ENCODE results near the gene RER1.
"Not testable (repeated sequence)": the region's sequence is repeated elsewhere in the genome, so short reads cannot be mapped to it uniquely, and the experiment has no call there.

RER1 gene

GRCh38 chr1:2427976-2428375 is 36.3 kb downstream of the RER1 start:
- DNase-seq (ENCODE audit: low read depth): no peak

GRCh38 chr1:2428490-2428889 is 36.8 kb downstream of the RER1 start:
- DNase-seq (ENCODE audit: low read depth): no peak

- no peak for DNase-seq (ENCODE audit: low read depth)
These were observed 38.3 kb downstream of the RER1 start for GRCh38 chr1:2429780-2430591.

GRCh38 chr1:2430592-2430973 is 38.9 kb downstream of the RER1 start:
- DNase-seq (ENCODE audit: low read depth): no peak

- DNase-seq (ENCODE audit: low read depth): no peak
These were observed 39.5 kb downstream of the RER1 start for GRCh38 chr1:2431103-2431502.

GRCh38 chr1:2431518-2431917 is 39.9 kb downstream of the RER1 start:
- no peak for DNase-seq (ENCODE audit: low read depth)

GRCh38 chr1:2432441-2432844 is 40.8 kb downstream of the RER1 start:
- DNase-seq (ENCODE audit: low read depth): no peak

- DNase-seq (ENCODE audit: low read depth): no peak
These were observed 41.6 kb downstream of the RER1 start for GRCh38 chr1:2433196-2433595.

GRCh38 chr1:2433936-2434655 is 42.5 kb downstream of the RER1 start:
- DNase-seq (ENCODE audit: low read depth): no peak

- DNase-seq (ENCODE audit: low read depth): no peak
These were observed 43.5 kb downstream of the RER1 start for GRCh38 chr1:2435091-2435490.

GRCh38 chr1:2435746-2436355 is 44.2 kb downstream of the RER1 start:
- no peak for DNase-seq (ENCODE audit: low read depth)

GRCh38 chr1:2436876-2437275 is 45.2 kb downstream of the RER1 start:
- no peak for DNase-seq (ENCODE audit: low read depth)

- no peak for DNase-seq (ENCODE audit: low read depth)
These were observed 46.0 kb downstream of the RER1 start for GRCh38 chr1:2437617-2438016.

GRCh38 chr1:2438038-2438437 is 46.4 kb downstream of the RER1 start:
- DNase-seq (ENCODE audit: low read depth): no peak

GRCh38 chr1:2438641-2439040 is 47.0 kb downstream of the RER1 start:
- DNase-seq (ENCODE audit: low read depth): no peak

- DNase-seq (ENCODE audit: low read depth): no peak
These were observed 47.7 kb downstream of the RER1 start for GRCh38 chr1:2439369-2439768.

- DNase-seq (ENCODE audit: low read depth): not testable (repeated sequence)
These were observed 48.7 kb downstream of the RER1 start for GRCh38 chr1:2440346-2440745.

GRCh38 chr1:2441746-2442145 is 50.1 kb downstream of the RER1 start:
- DNase-seq (ENCODE audit: low read depth): no peak

GRCh38 chr1:2442661-2443060 is 51.0 kb downstream of the RER1 start:
- no peak for DNase-seq (ENCODE audit: low read depth)

- DNase-seq (ENCODE audit: low read depth): no peak
These were observed 51.9 kb downstream of the RER1 start for GRCh38 chr1:2443277-2444137.

- DNase-seq (ENCODE audit: low read depth): no peak
These were observed 52.5 kb downstream of the RER1 start for GRCh38 chr1:2444138-2444591.

GRCh38 chr1:2445162-2445822 is 53.7 kb downstream of the RER1 start:
- no peak for DNase-seq (ENCODE audit: low read depth)
